Fibroblast of lung (primary cell): ENCODE results near the gene UBTD1.

Experiments used
- EZH2 ChIP-seq: IDR thresholded peaks from 2 replicates; pipeline ENCODE4 v1.5.1; 2012; ENCODE audit warnings: low read length, control low read depth, mild to moderate bottlenecking; ENCODE audit errors: missing control alignments
- TF ChIP-seq, protein P1 (sequence below), 2 donors: IDR thresholded peaks in 1 of 2; conservative IDR thresholded peaks in 1 of 2; 1 replicate in 1 of 2; 2 replicates in 1 of 2; pipeline ENCODE4 v1.5.1; 2011 to 2012; ENCODE audit warnings: low read length in 2 of 2, control low read depth in 1 of 2, inconsistent platforms in 1 of 2, low read depth in 1 of 2, mild to moderate bottlenecking in 1 of 2

- TF ChIP-seq, protein P1, sequence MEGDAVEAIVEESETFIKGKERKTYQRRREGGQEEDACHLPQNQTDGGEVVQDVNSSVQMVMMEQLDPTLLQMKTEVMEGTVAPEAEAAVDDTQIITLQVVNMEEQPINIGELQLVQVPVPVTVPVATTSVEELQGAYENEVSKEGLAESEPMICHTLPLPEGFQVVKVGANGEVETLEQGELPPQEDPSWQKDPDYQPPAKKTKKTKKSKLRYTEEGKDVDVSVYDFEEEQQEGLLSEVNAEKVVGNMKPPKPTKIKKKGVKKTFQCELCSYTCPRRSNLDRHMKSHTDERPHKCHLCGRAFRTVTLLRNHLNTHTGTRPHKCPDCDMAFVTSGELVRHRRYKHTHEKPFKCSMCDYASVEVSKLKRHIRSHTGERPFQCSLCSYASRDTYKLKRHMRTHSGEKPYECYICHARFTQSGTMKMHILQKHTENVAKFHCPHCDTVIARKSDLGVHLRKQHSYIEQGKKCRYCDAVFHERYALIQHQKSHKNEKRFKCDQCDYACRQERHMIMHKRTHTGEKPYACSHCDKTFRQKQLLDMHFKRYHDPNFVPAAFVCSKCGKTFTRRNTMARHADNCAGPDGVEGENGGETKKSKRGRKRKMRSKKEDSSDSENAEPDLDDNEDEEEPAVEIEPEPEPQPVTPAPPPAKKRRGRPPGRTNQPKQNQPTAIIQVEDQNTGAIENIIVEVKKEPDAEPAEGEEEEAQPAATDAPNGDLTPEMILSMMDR (conservative IDR thresholded peaks at IDR 0.05 in 1 of 2, IDR thresholded peaks at IDR 0.05 in 1 of 2; ENCODE audit: low read depth in 1 of 2, low read length in 2 of 2), result no peak
- TF ChIP-seq EZH2, result no peak
Measured at GRCh38 chr10:97590748-97591495, 92.2 kb downstream of the UBTD1 start.
